ENCODE results near the gene PCDHGB2. TPM values are rescaled to one million over a fixed set of nuclear protein-coding genes. Genes with fewer than 3 reads are reported as not detected.
A peak's percentile ranks its signal among the peaks of the same experiment; 100 is the strongest.
"Not testable (repeated sequence)": the region's sequence is repeated elsewhere in the genome, so short reads cannot be mapped to it uniquely, and the experiment has no call there.

PCDHGB2 gene
- total RNA-seq, 1 experiment from 2014 or later = 4.1 TPM

DNA sequence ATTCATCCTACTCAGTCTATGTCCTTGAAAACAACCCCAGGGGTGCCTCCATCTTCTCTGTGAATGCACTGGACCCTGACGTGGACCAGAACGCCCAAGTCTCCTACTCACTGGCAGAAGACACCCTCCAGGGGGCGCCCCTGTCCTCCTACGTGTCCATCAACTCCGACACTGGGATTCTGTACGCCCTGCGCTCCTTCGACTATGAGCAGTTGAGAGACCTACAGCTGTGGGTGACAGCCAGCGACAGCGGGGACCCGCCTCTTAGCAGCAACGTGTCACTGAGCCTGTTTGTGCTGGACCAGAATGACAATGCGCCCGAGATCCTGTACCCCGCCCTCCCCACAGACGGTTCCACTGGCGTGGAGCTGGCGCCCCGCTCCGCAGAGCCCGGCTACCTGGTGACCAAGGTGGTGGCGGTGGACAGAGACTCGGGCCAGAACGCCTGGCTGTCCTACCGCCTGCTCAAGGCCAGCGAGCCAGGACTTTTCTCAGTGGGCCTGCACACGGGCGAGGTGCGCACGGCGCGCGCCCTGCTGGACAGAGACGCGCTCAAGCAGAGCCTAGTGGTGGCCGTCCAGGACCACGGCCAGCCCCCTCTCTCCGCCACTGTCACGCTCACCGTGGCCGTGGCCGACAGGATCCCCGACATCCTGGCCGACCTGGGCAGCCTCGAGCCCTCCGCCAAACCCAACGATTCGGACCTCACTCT is 15.8 kb downstream of the PCDHGB2 start:
- CTCF ChIA-PET = interaction anchor here (0.6 to 2.6 kb wide), 6 partner anchors 12 to 188 kb away, joined by 3 to 19 read pairs (median 6); partner anchors contain the start of genes PCDHGA10 and PCDHGB4
- POLR2A ChIA-PET; H3K27me3 Mint-ChIP-seq (ENCODE audit: low read depth); DNase-seq (ENCODE audit: low spot score); H3K27ac Mint-ChIP-seq; H3K4me1 Mint-ChIP-seq; H3K4me3 Mint-ChIP-seq: not testable (repeated sequence)
- TF ChIP-seq, protein P1, sequence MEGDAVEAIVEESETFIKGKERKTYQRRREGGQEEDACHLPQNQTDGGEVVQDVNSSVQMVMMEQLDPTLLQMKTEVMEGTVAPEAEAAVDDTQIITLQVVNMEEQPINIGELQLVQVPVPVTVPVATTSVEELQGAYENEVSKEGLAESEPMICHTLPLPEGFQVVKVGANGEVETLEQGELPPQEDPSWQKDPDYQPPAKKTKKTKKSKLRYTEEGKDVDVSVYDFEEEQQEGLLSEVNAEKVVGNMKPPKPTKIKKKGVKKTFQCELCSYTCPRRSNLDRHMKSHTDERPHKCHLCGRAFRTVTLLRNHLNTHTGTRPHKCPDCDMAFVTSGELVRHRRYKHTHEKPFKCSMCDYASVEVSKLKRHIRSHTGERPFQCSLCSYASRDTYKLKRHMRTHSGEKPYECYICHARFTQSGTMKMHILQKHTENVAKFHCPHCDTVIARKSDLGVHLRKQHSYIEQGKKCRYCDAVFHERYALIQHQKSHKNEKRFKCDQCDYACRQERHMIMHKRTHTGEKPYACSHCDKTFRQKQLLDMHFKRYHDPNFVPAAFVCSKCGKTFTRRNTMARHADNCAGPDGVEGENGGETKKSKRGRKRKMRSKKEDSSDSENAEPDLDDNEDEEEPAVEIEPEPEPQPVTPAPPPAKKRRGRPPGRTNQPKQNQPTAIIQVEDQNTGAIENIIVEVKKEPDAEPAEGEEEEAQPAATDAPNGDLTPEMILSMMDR (IDR thresholded peaks at IDR 0.05) = 0 out of 2 replicates have a peak, but pooled peaks have one; percentile 21
- H3K9me3 Mint-ChIP-seq = peaks cover 53% of the 10 kb centered on the region
- peaks cover 54% of the 10 kb centered on the region for H3K36me3 Mint-ChIP-seq
- peak; percentile 41 for ATAC-seq

DNA sequence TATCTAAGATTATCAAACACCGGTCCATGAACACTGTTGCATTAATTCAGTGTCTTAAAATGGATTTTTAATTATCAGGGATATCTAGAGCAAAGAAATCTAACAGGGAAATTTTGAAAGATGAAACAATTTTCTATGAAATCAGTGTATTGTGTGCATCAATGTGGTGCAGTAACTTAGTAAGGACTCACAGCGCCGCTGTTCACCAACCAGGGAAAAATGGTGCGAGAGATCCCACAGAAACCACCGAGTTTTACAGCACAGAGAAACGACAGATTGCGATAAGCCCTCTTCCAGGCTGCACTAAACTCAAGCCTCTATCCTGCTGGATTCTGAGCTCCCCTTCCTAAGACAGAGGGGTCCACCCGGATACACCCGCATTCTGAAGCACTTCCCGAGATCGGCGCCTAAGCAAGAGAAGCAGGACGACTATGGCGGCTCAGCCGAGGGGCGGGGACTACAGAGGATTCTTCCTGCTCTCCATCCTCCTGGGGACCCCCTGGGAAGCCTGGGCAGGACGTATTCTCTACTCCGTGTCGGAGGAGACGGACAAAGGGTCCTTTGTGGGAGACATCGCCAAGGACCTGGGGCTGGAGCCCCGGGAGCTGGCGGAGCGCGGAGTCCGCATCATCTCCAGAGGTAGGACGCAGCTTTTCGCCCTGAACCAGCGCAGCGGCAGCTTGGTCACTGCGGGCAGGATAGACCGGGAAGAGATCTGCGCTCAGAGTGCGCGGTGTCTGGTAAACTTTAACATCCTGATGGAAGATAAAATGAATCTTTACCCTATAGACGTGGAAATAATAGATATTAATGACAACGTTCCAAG is 22.9 kb downstream of the PCDHGB2 start, which contains the start of gene PCDHGA7:
Gene PCDHGA7, plus strand, starts transcription at position 274 of the 826 bp plus-strand sequence. Its CDS starts 158 bp downstream, at position 432.
- no peak for TF ChIP-seq SP1 (CRISPR knock-in tag; conservative IDR thresholded peaks at IDR 0.05)
- no peak for TF ChIP-seq ZBTB21 (CRISPR knock-in tag; IDR thresholded peaks at IDR 0.05; ENCODE audit: borderline replicate concordance)
- TF ChIP-seq, protein P2, sequence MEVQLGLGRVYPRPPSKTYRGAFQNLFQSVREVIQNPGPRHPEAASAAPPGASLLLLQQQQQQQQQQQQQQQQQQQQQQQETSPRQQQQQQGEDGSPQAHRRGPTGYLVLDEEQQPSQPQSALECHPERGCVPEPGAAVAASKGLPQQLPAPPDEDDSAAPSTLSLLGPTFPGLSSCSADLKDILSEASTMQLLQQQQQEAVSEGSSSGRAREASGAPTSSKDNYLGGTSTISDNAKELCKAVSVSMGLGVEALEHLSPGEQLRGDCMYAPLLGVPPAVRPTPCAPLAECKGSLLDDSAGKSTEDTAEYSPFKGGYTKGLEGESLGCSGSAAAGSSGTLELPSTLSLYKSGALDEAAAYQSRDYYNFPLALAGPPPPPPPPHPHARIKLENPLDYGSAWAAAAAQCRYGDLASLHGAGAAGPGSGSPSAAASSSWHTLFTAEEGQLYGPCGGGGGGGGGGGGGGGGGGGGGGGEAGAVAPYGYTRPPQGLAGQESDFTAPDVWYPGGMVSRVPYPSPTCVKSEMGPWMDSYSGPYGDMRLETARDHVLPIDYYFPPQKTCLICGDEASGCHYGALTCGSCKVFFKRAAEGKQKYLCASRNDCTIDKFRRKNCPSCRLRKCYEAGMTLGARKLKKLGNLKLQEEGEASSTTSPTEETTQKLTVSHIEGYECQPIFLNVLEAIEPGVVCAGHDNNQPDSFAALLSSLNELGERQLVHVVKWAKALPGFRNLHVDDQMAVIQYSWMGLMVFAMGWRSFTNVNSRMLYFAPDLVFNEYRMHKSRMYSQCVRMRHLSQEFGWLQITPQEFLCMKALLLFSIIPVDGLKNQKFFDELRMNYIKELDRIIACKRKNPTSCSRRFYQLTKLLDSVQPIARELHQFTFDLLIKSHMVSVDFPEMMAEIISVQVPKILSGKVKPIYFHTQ (CRISPR knock-in tag; IDR thresholded peaks at IDR 0.05) = no peak

DNA sequence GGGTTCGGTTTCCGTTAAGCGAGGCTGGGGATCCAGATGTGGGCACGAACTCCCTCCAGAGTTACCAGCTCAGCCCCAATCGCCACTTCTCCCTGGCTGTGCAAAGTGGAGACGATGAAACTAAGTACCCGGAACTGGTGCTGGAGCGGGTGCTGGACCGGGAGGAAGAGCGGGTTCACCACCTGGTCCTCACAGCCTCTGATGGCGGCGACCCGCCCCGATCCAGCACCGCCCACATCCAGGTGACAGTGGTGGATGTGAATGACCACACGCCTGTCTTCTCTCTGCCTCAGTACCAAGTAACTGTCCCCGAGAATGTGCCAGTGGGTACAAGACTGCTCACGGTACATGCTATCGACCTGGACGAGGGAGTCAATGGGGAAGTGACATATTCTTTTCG is 23.6 kb downstream of the PCDHGB2 start:
- TF ChIP-seq HMGA2 (CRISPR knock-in tag; IDR thresholded peaks at IDR 0.05) = no peak
- no peak for TF ChIP-seq USF2 (CRISPR knock-in tag; IDR thresholded peaks at IDR 0.05)
- TF ChIP-seq, protein P3, sequence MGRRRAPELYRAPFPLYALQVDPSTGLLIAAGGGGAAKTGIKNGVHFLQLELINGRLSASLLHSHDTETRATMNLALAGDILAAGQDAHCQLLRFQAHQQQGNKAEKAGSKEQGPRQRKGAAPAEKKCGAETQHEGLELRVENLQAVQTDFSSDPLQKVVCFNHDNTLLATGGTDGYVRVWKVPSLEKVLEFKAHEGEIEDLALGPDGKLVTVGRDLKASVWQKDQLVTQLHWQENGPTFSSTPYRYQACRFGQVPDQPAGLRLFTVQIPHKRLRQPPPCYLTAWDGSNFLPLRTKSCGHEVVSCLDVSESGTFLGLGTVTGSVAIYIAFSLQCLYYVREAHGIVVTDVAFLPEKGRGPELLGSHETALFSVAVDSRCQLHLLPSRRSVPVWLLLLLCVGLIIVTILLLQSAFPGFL (CRISPR knock-in tag; IDR thresholded peaks at IDR 0.05; ENCODE audit: borderline replicate concordance) = no peak
- ChIA-PET CTCF (interaction anchor here (0.8 to 1.9 kb wide), 10 partner anchors 13 to 248 kb away, joined by 3 to 5 read pairs (median 4); partner anchors contain the start of genes PCDHB14, PCDHB15, PCDHB5 and PCDHGA10), POLR2A (no interaction called here)
- Mint-ChIP-seq H3K4me3 (peak overlapping the region; percentile 84), H3K36me3 (peaks cover 33% of the 10 kb centered on the region), H3K9me3 (peaks cover 44% of the 10 kb centered on the region), H3K4me1 (0 out of 2 replicates have a peak, but pooled peaks cover under 1% of the 10 kb centered on the region), H3K27ac (no peak overlapping the region), H3K27me3 (ENCODE audit: low read depth) (peaks cover 20% of the 10 kb centered on the region)
- ATAC-seq = no peak
- no peak for DNase-seq (ENCODE audit: low spot score)

More for the DNA sequence above, 22.9 kb downstream of the PCDHGB2 start, which contains the start of gene PCDHGA7:
- H3K27ac Mint-ChIP-seq = peak within 1 kb of the TSS; percentile 74; the same call in 1 of the 2 replicates
- ChIA-PET POLR2A (no interaction called here), CTCF (interaction anchor here (0.6 to 1.9 kb wide), 12 partner anchors 12 to 247 kb away, joined by 3 to 5 read pairs (median 4); partner anchors contain the start of genes PCDHB14, PCDHB15, PCDHB5 and PCDHGA10)
- H3K9me3 Mint-ChIP-seq = peaks cover 42% of the 10 kb centered on the region
- no peaks in the 10 kb centered on the region for H3K4me1 Mint-ChIP-seq
- peak within 1 kb of the TSS; percentile 84 for H3K4me3 Mint-ChIP-seq
- no peak for DNase-seq (ENCODE audit: low spot score)
- H3K27me3 Mint-ChIP-seq (ENCODE audit: low read depth) = peaks cover 18% of the 10 kb centered on the region
- no peak for ATAC-seq
- H3K36me3 Mint-ChIP-seq = peaks cover 30% of the 10 kb centered on the region

Measured in WTC11 (cell line).